ENCODE measurements around the gene UBR4. TPM values are rescaled to one million over a fixed set of nuclear protein-coding genes. Genes with fewer than 3 reads are reported as not detected.
A peak's percentile ranks its signal among the peaks of the same experiment; 100 is the strongest.

Gene UBR4
- total RNA-seq, 3 donors from 2014 or later = 114 to 145 (median 140) TPM

DNA sequence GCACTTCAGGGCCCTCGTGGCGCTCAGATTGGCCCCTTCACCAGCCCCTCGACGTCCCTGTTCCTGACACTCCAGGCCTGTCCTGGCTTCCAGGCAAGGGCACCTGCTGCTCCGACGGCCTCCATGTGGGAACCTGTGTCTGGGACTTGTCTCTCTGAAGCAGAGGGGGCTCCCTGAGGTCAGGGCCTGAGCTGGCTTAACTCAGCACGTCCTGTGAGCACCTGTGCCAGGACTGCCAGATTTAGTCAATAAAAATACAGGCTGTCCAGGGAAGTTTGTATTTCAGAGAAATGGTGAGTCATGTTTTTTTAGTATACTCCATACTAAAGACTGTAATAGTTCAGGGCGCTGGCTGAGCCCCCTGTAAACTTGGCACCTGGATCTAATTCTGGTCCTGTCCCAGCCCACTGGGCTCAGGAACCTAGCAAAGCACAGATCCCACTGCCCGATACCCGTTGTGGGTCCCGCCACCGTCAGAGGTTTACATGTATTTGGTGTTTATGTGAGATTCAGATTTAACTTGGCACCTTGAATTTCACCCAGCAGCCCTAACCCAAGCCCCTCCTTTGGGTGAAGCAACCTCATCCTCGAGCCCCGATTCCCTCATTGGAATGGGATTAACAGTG lies 143.7 kb downstream of the UBR4 start:
- TF ChIP-seq, protein P1, sequence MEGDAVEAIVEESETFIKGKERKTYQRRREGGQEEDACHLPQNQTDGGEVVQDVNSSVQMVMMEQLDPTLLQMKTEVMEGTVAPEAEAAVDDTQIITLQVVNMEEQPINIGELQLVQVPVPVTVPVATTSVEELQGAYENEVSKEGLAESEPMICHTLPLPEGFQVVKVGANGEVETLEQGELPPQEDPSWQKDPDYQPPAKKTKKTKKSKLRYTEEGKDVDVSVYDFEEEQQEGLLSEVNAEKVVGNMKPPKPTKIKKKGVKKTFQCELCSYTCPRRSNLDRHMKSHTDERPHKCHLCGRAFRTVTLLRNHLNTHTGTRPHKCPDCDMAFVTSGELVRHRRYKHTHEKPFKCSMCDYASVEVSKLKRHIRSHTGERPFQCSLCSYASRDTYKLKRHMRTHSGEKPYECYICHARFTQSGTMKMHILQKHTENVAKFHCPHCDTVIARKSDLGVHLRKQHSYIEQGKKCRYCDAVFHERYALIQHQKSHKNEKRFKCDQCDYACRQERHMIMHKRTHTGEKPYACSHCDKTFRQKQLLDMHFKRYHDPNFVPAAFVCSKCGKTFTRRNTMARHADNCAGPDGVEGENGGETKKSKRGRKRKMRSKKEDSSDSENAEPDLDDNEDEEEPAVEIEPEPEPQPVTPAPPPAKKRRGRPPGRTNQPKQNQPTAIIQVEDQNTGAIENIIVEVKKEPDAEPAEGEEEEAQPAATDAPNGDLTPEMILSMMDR (IDR thresholded peaks at IDR 0.05) = no peak
- TF ChIP-seq POLR2AphosphoS5 (IDR thresholded peaks at IDR 0.05) = no peak
- no peak for TF ChIP-seq POLR2A (IDR thresholded peaks at IDR 0.05)
- Histone ChIP-seq H3K4me3 (no peak overlapping the region), H3K27ac (peak overlapping the region; percentile 66 to 86), H3K27me3 (no peaks in the 10 kb centered on the region), H3K9me3 (no peaks in the 10 kb centered on the region), H3K4me1 (peaks cover 3 to 10% of the 10 kb centered on the region in 2 donors), H3K36me3 (no peaks in the 10 kb centered on the region)
- intact Hi-C loops (cut with DNase I; ENCODE audit: low total_unique reads) = no loop called here
- DNase-seq (ENCODE audit: low spot score in 2 of 2) = no peak

DNA sequence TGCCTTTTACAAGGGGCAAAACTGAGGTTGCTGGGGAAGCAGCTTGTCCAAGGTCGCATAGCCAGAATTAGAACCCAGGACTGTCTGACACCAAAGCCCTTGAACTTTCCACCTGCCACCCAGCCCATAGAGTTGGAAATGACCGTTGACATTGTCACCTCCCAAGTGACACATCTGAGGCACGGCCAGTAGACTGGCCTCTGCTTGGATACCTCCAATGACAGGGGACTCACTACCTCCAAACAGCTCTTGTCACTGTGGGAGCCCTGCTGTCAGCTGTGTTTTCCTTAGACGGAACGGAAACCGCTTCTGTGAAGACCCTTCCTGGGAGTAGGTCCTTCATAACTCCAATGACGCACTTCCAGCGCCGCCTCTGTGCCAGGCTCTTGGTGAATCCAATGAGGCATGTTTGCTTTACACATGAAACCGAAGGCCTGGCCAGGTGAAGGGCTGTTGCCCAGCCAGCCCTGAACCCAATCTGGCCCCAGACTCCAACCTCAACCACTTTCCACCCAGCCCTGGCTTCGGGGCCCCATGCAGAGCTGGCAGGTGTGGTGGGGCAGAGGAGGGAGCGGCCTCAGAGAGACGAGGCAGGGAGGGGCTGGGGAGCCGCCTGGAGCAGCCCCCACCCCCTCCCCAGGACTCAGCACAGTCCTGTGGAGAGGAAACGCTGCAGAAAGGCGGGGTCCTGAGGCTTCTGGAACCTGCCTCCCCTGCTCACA lies 144.4 kb downstream of the UBR4 start:
- H3K4me3 ChIP-seq = no peak overlapping the region
- H3K27me3 ChIP-seq = no peaks in the 10 kb centered on the region
- H3K9me3 ChIP-seq = no peaks in the 10 kb centered on the region
- peaks cover 3 to 10% of the 10 kb centered on the region in 2 donors for H3K4me1 ChIP-seq
- no peak for DNase-seq (ENCODE audit: low spot score in 2 of 2)
- intact Hi-C loops (cut with DNase I; ENCODE audit: low total_unique reads) = no loop called here
- H3K27ac ChIP-seq = peak overlapping the region; percentile 66 to 86
- TF ChIP-seq, protein P1 (IDR thresholded peaks at IDR 0.05) = no peak
- TF ChIP-seq POLR2AphosphoS5 (IDR thresholded peaks at IDR 0.05) (no peak), POLR2A (IDR thresholded peaks at IDR 0.05) (no peak)
- H3K36me3 ChIP-seq = no peaks in the 10 kb centered on the region

DNA sequence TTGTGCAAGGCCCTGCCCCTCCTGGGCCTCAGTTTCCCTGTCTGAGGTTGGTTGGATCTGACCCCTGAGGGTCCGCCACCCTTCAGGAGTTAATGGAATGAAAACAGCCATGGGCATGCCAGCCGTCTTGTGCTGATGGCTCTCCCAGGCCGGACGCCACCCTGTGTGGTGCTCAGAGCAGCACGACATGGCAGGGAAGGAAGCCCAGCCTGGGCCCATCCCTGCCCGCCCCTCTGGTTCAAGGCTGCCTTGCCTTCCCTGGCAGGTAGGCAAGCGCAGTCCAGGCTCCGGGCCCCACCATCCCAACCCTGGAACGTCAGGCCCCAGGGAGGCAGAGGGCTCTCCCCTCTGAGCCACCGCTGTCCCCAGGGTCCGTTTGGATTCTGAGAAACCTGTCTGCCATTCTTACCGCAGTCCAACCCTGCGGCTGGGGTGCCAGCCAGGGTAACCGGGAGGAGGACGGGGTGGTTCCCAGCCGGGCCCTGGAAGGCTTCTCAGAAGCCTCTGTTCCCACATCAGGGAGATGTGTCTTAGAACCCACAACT lies 145.1 kb downstream of the UBR4 start:
- Histone ChIP-seq H3K9me3 (no peaks in the 10 kb centered on the region), H3K27me3 (no peaks in the 10 kb centered on the region), H3K4me1 (peaks cover 3 to 10% of the 10 kb centered on the region in 2 donors), H3K27ac (peak overlapping the region; percentile 29 to 86), H3K36me3 (no peaks in the 10 kb centered on the region), H3K4me3 (no peak overlapping the region)
- DNase-seq (ENCODE audit: low spot score in 2 of 2) = no peak
- no peak for TF ChIP-seq POLR2AphosphoS5 (IDR thresholded peaks at IDR 0.05)
- TF ChIP-seq, protein P1 (IDR thresholded peaks at IDR 0.05) = no peak
- intact Hi-C loops (cut with DNase I; ENCODE audit: low total_unique reads) = no loop called here

DNA sequence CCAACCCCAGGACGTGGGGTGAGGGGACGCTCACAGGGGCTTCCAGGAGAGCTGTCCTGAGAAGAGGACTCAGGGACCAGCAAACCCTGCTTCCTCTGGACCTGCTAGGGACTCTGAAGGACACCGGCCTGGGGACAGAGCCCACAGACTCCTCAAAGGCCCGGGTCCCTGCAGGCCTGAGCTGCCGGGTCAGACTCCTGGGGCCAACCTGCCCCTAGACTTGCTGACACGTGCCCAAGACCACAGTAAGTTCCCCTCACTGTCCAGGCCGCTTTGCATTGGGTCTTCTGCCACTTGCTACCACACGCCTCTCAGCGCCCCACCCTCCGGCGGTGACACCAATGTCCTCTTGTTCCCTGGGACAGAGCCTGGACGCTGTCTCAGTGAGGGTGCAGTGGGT lies 146.9 kb downstream of the UBR4 start:
- peaks cover 0 to 6% of the 10 kb centered on the region in 2 donors for H3K27me3 ChIP-seq
- peaks cover 3 to 10% of the 10 kb centered on the region in 2 donors for H3K4me1 ChIP-seq
- H3K4me3 ChIP-seq = no peak overlapping the region
- intact Hi-C loops (cut with DNase I; ENCODE audit: low total_unique reads) = no loop called here
- DNase-seq (ENCODE audit: low spot score in 2 of 2) = no peak
- no peaks in the 10 kb centered on the region for H3K9me3 ChIP-seq
- H3K36me3 ChIP-seq = no peaks in the 10 kb centered on the region
- TF ChIP-seq POLR2A (IDR thresholded peaks at IDR 0.05) = no peak
- no peak for TF ChIP-seq POLR2AphosphoS5 (IDR thresholded peaks at IDR 0.05)
- TF ChIP-seq, protein P1 (IDR thresholded peaks at IDR 0.05) = no peak
- no peak overlapping the region for H3K27ac ChIP-seq
